22Rv1 (cell line): ENCODE results near the gene KLF2.

Experiments
- H3K27ac ChIP-seq: fragments of 450-650 bp; 2 replicates; pipeline ENCODE4 v1.5.1; 2017
- ZFX ChIP-seq: fragments of 450-650 bp; IDR thresholded peaks from 2 replicates; pipeline ENCODE4 v1.6.1; 2017; ENCODE audit warnings: antibody characterized with exemption, borderline replicate concordance
- TF ChIP-seq, protein P1 (sequence below): fragments of 450-650 bp; IDR thresholded peaks from 2 replicates; pipeline ENCODE4 v1.5.1; 2017; ENCODE audit warnings: mild to moderate bottlenecking

Gene KLF2

GRCh38 chr19:16366056-16366432 is 41.4 kb downstream of the KLF2 start:
- no peak overlapping the region for H3K27ac ChIP-seq
- TF ChIP-seq ZFX = no peak
- TF ChIP-seq, protein P1, sequence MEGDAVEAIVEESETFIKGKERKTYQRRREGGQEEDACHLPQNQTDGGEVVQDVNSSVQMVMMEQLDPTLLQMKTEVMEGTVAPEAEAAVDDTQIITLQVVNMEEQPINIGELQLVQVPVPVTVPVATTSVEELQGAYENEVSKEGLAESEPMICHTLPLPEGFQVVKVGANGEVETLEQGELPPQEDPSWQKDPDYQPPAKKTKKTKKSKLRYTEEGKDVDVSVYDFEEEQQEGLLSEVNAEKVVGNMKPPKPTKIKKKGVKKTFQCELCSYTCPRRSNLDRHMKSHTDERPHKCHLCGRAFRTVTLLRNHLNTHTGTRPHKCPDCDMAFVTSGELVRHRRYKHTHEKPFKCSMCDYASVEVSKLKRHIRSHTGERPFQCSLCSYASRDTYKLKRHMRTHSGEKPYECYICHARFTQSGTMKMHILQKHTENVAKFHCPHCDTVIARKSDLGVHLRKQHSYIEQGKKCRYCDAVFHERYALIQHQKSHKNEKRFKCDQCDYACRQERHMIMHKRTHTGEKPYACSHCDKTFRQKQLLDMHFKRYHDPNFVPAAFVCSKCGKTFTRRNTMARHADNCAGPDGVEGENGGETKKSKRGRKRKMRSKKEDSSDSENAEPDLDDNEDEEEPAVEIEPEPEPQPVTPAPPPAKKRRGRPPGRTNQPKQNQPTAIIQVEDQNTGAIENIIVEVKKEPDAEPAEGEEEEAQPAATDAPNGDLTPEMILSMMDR = no peak

GRCh38 chr19:16366433-16367260 is 42.0 kb downstream of the KLF2 start:
- TF ChIP-seq ZFX = no peak
- TF ChIP-seq, protein P1 = no peak
- no peak overlapping the region for H3K27ac ChIP-seq

DNA sequence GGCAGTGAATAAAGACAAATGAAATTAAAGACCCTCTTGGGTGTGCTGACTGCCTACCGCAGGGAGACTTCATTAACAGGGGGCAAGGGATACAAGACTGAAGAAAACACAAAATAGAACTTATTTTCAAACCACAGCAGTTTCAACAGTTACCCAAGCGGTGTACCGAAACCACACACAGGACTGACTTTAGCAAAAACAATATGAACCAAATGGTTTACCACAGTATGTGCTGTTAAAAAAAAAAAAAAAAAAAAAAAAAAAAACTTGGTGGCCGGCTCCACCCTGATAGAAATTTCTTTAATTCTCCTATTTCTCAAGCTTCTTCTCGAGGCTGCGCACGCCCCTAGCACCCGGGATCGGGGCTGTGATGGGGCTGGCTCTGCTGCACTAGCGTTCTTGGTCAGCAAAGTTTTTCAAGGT is 42.6 kb downstream of the KLF2 start:
- no peak overlapping the region for H3K27ac ChIP-seq
- no peak for TF ChIP-seq ZFX
- TF ChIP-seq, protein P1 = no peak

- no peak overlapping the region for H3K27ac ChIP-seq
- TF ChIP-seq ZFX = no peak
- TF ChIP-seq, protein P1 = no peak
These were observed 44.0 kb downstream of the KLF2 start for GRCh38 chr19:16368385-16369305.

DNA sequence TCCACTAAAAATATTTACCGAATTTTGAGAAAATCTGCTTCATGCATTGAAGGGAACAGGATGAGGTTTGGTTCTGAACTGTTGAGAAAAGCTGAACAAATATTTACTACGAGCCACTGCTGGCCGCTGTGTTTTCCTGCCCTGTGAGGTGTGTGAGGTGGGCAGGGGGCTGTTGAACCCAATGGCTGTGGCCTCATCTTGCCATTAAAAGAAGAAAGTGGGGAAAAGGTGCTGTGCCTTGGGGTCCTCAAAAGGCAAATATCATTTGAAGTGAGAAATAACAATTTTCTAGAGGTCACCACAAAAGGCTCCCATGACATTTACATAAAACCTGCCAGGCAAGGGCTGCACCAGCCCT is 44.7 kb downstream of the KLF2 start:
- TF ChIP-seq ZFX = no peak
- TF ChIP-seq, protein P1 = no peak
- H3K27ac ChIP-seq = no peak overlapping the region

DNA sequence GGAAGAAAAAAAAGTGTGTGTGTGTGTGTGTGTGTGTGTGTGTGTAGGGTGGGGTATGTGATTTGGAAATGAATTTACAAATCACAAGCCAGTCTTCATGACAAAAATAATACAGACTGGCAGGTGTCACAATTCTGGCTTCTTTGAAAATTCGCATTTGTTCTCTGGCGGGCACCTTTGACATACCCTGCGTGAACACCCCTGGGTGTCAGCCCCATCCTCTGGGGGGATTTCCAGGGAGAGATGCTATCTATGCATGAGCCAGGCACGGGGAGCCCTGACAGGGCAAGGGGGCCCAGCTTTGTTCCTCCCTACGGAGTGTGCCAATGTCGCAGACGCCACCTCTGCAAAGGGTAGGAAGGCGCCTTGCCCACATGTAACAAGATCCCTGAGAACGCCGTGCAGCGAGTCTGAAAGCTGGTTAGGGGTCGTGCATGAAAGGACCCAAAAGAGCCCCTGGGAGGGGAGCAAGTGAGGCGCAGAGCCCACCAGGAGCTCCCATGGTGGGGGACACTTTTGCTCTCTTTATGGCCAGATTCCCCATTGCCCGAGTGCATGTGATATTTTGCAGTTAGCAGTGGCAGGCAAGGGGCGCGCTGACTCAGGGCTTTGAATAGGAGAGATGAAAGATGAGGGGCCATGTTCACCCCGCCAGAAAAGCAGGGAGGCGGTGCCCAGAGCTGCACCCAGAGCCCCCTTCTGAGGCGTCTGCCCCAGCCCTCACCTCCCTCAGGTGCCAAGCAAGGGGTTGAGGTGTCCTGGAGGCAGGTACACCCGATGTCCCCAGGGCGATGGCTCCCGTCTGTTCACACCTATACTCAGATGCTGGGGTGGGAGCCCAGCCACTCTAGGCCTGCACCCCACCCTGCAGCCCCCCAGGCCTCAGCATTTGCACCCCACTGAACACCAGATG is 45.3 kb downstream of the KLF2 start:
- TF ChIP-seq, protein P1 = no peak
- TF ChIP-seq ZFX = no peak
- no peak overlapping the region for H3K27ac ChIP-seq
